ENCODE results near the gene GNPNAT1.

The GNPNAT1 gene

DNA sequence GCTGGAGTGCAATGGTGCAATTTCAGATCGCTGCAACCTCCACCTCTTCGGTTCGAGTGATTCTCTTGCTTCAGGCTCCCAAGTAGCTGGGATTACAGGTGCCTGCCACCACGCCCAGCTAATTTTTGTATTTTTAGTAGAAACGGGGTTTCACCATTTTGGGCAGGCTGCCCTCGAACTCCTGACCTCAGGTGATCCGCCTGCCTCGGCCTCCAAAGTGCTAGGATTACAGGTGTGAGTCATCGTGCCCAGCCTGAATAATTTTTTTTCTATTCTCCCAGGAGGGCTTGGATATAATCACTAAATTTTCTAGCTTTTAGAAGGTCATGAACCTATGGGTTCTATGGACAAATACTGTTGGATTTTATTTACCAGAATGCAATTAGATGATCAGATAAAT lies 44.7 kb upstream of the GNPNAT1 start:
- no peak overlapping the region for H3K4me2 ChIP-seq (ENCODE audit: low read length)
- no peak overlapping the region for H3K9ac ChIP-seq (ENCODE audit: low read length)
- no peak overlapping the region for H2AFZ ChIP-seq (ENCODE audit: low read length)

DNA sequence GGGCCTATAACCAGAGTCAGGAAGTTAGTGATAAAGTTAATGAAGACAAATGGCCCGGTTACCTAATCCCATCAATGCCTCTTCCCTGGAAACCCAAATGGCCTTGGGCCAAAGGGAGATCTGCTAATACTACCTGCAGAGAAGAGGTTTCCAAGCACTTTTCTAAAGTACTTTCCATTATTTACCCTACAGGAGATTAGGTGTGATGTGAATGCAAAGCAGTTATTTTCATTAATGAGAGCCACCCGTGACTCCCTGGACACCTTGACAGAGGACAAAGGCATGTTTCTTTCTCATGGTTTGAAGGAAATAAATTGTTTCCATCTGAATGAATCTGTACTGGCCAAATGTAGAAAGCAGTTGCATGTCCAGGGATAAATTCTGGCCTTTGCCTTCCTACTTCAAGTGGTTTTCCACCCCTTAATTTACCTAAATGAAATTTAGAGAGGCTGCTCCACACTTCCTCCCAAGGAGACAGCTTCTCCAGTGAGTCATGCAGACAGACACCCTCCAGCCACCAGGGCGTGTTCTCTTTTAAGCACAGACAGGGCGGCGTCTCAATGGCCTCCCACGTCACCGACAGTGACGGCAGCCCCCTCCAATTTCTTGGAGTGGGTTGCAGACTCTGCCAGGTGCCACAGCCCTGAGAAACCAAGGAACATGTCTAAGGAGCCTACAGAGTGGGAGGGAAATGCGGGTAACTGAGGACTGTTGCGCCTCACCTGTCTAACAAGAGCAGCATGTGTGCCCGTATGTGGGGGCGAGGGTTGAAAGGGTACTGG lies 43.9 kb upstream of the GNPNAT1 start:
- Histone ChIP-seq H3K9me3 (ENCODE audit: low read length) (no peaks in the 10 kb centered on the region), H3K4me1 (ENCODE audit: insufficient read depth, low read length, severe bottlenecking) (no peaks in the 10 kb centered on the region), H4K20me1 (ENCODE audit: insufficient read depth, low read length) (no peaks in the 10 kb centered on the region), H3K27ac (ENCODE audit: low read depth, low read length, poor library complexity, severe bottlenecking) (no peak overlapping the region), H3F3A (ENCODE audit: insufficient read depth, low read length) (no peaks in the 10 kb centered on the region), H2AFZ (ENCODE audit: low read length) (no peak overlapping the region), H3K36me3 (ENCODE audit: insufficient read depth, low read length) (no peaks in the 10 kb centered on the region), H3K9me2 (ENCODE audit: low read depth, low read length) (no peaks in the 10 kb centered on the region), H3K4me2 (ENCODE audit: low read length) (no peak overlapping the region), H3K9ac (ENCODE audit: low read length) (no peak overlapping the region), H3K4me3 (ENCODE audit: low read depth, low read length, poor library complexity, severe bottlenecking) (no peak overlapping the region), H3K27me3 (ENCODE audit: insufficient read depth, low read length) (peaks cover 5% of the 10 kb centered on the region; the same call in 1 of the 2 replicates), H3K79me2 (ENCODE audit: insufficient read depth, low read length) (no peaks in the 10 kb centered on the region)
- no peak for TF ChIP-seq EZH2 (IDR thresholded peaks at IDR 0.05; ENCODE audit: borderline replicate concordance, low read length)
- TF ChIP-seq, protein P1, sequence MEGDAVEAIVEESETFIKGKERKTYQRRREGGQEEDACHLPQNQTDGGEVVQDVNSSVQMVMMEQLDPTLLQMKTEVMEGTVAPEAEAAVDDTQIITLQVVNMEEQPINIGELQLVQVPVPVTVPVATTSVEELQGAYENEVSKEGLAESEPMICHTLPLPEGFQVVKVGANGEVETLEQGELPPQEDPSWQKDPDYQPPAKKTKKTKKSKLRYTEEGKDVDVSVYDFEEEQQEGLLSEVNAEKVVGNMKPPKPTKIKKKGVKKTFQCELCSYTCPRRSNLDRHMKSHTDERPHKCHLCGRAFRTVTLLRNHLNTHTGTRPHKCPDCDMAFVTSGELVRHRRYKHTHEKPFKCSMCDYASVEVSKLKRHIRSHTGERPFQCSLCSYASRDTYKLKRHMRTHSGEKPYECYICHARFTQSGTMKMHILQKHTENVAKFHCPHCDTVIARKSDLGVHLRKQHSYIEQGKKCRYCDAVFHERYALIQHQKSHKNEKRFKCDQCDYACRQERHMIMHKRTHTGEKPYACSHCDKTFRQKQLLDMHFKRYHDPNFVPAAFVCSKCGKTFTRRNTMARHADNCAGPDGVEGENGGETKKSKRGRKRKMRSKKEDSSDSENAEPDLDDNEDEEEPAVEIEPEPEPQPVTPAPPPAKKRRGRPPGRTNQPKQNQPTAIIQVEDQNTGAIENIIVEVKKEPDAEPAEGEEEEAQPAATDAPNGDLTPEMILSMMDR (IDR thresholded peaks at IDR 0.05; ENCODE audit: low read length): no peak

More for the DNA sequence above, 44.7 kb upstream of the GNPNAT1 start:
- Histone ChIP-seq H3K4me3 (ENCODE audit: low read depth, low read length, poor library complexity, severe bottlenecking) (no peak overlapping the region), H3F3A (ENCODE audit: insufficient read depth, low read length) (no peaks in the 10 kb centered on the region), H3K36me3 (ENCODE audit: insufficient read depth, low read length) (no peaks in the 10 kb centered on the region), H4K20me1 (ENCODE audit: insufficient read depth, low read length) (no peaks in the 10 kb centered on the region), H3K27me3 (ENCODE audit: insufficient read depth, low read length) (peaks cover 5% of the 10 kb centered on the region; the same call in 1 of the 2 replicates), H3K9me3 (ENCODE audit: low read length) (no peaks in the 10 kb centered on the region), H3K27ac (ENCODE audit: low read depth, low read length, poor library complexity, severe bottlenecking) (no peak overlapping the region), H3K9me2 (ENCODE audit: low read depth, low read length) (no peaks in the 10 kb centered on the region), H3K79me2 (ENCODE audit: insufficient read depth, low read length) (no peaks in the 10 kb centered on the region), H3K4me1 (ENCODE audit: insufficient read depth, low read length, severe bottlenecking) (no peaks in the 10 kb centered on the region)
- TF ChIP-seq EZH2 (IDR thresholded peaks at IDR 0.05; ENCODE audit: borderline replicate concordance, low read length): no peak
- TF ChIP-seq, protein P1 (IDR thresholded peaks at IDR 0.05; ENCODE audit: low read length): no peak

DNA sequence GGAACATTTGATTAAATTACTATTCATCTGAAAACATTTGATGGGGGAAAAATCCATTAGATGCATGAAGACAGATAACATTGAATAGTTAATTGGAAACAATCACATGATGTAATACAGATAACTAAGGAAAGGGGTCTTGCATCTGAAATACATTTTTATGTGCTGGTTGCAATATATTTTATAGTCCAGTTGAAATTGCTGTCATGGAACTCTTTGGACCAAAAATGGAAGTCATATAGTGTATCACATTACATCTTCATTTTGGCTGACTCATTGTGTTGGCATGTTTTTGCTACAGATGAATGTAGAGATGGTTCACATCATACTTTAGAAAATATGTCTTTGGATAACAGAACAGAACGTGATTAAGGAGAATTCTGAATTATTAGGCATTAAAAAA lies 43.0 kb upstream of the GNPNAT1 start:
- Histone ChIP-seq H3K4me2 (ENCODE audit: low read length) (no peak overlapping the region), H3F3A (ENCODE audit: insufficient read depth, low read length) (no peaks in the 10 kb centered on the region), H3K4me1 (ENCODE audit: insufficient read depth, low read length, severe bottlenecking) (no peaks in the 10 kb centered on the region), H2AFZ (ENCODE audit: low read length) (no peak overlapping the region), H3K36me3 (ENCODE audit: insufficient read depth, low read length) (no peaks in the 10 kb centered on the region), H3K9ac (ENCODE audit: low read length) (no peak overlapping the region), H3K9me2 (ENCODE audit: low read depth, low read length) (no peaks in the 10 kb centered on the region), H3K27ac (ENCODE audit: low read depth, low read length, poor library complexity, severe bottlenecking) (no peak overlapping the region), H3K9me3 (ENCODE audit: low read length) (no peaks in the 10 kb centered on the region), H3K4me3 (ENCODE audit: low read depth, low read length, poor library complexity, severe bottlenecking) (no peak overlapping the region), H3K27me3 (ENCODE audit: insufficient read depth, low read length) (peaks cover 5% of the 10 kb centered on the region; the same call in 1 of the 2 replicates), H3K79me2 (ENCODE audit: insufficient read depth, low read length) (no peaks in the 10 kb centered on the region), H4K20me1 (ENCODE audit: insufficient read depth, low read length) (no peaks in the 10 kb centered on the region)
- no peak for TF ChIP-seq EZH2 (IDR thresholded peaks at IDR 0.05; ENCODE audit: borderline replicate concordance, low read length)
- TF ChIP-seq, protein P1 (IDR thresholded peaks at IDR 0.05; ENCODE audit: low read length): no peak
